CD14-positive monocyte (primary cell): ENCODE data around the gene SRP9. TPM values are rescaled to one million over a fixed set of nuclear protein-coding genes. Genes with fewer than 3 reads are reported as not detected.

Experiments
- DNase-seq, 3 donors: peaks; one replicate each; pipeline ENCODE4 v3.0.0-alpha.2; 2011 to 2022
- H2AFZ ChIP-seq: 2 replicates; pipeline ENCODE4 v1.6.0; 2012; ENCODE audit warnings: mild to moderate bottlenecking, low read depth, low read length, inconsistent platforms; ENCODE audit not compliant: insufficient read depth, poor library complexity, severe bottlenecking
- H3K27ac ChIP-seq, 2 donors: 1 replicate in 1 of 2; 2 replicates in 1 of 2; pipeline ENCODE4 v1.5.1; 2012 to 2013; ENCODE audit warnings: low read length in 2 of 2, control low read depth in 1 of 2, inconsistent platforms in 1 of 2, low read depth in 1 of 2, mild to moderate bottlenecking in 1 of 2
- H3K27me3 ChIP-seq, 2 donors: one replicate each; pipeline versions ENCODE4 v1.6.0 to v1.6.1; 2011 to 2013; ENCODE audit warnings: low read length in 2 of 2; ENCODE audit not compliant: control insufficient read depth in 2 of 2, insufficient read depth in 2 of 2
- H3K36me3 ChIP-seq, 2 donors: replicated peaks in 1 of 2; 1 replicate in 1 of 2; 2 replicates in 1 of 2; pipeline versions ENCODE4 v1.5.1 to v1.6.1; 2012 to 2013; ENCODE audit warnings: low read length in 2 of 2, control low read depth in 1 of 2, inconsistent platforms in 1 of 2, mild to moderate bottlenecking in 1 of 2; ENCODE audit not compliant: insufficient read depth in 2 of 2, control insufficient read depth in 1 of 2
- H3K4me1 ChIP-seq, 2 donors: 1 replicate in 1 of 2; 2 replicates in 1 of 2; pipeline versions ENCODE4 v1.5.1 to v1.6.1; 2012 to 2013; ENCODE audit warnings: low read length in 2 of 2, control low read depth in 1 of 2, inconsistent platforms in 1 of 2, mild to moderate bottlenecking in 1 of 2, moderate library complexity in 1 of 2; ENCODE audit not compliant: insufficient read depth in 2 of 2, control insufficient read depth in 1 of 2
- H3K4me2 ChIP-seq: replicated peaks from 2 replicates; pipeline ENCODE3; 2012; ENCODE audit warnings: low read length, moderate library complexity, mild to moderate bottlenecking; ENCODE audit not compliant: poor library complexity, severe bottlenecking; ENCODE audit errors: extremely low read depth
- H3K4me3 ChIP-seq, 3 experiments: fragments of 200-600 bp in 1 of 3; sonication (generic) in 1 of 3; replicated peaks in 1 of 3; 1 replicate in 2 of 3; 2 replicates in 1 of 3; pipeline ENCODE4 v1.5.1; 2011 to 2013; ENCODE audit warnings: low read length in 3 of 3, mild to moderate bottlenecking in 3 of 3, control low read depth in 2 of 3, low read depth in 2 of 3, inconsistent platforms in 1 of 3, moderate library complexity in 1 of 3
- H3K79me2 ChIP-seq: 2 replicates; pipeline ENCODE4 v1.6.0; 2012; ENCODE audit warnings: mild to moderate bottlenecking, control low read depth, inconsistent platforms, low read length, moderate library complexity; ENCODE audit not compliant: insufficient read depth
- H3K9ac ChIP-seq: 2 replicates; pipeline ENCODE4 v1.6.0; 2017; ENCODE audit warnings: low read length, mild to moderate bottlenecking; ENCODE audit not compliant: insufficient read depth, poor library complexity, severe bottlenecking
- H3K9me3 ChIP-seq, 2 donors: replicated peaks in 1 of 2; 1 replicate in 1 of 2; 2 replicates in 1 of 2; pipeline versions ENCODE4 v1.5.1 to v1.6.1; 2012 to 2013; ENCODE audit warnings: low read length in 2 of 2, control low read depth in 1 of 2; ENCODE audit not compliant: control insufficient read depth in 1 of 2, insufficient read depth in 1 of 2
- H4K20me1 ChIP-seq: 2 replicates; pipeline ENCODE4 v1.6.0; 2012; ENCODE audit warnings: mild to moderate bottlenecking, low read length, control low read depth, moderate library complexity; ENCODE audit not compliant: insufficient read depth
- H3K27ac Mint-ChIP-seq, 7 donors: one replicate each; pipeline ENCODE4 v1.8.0; 2020; ENCODE audit warnings: mild to moderate bottlenecking in 7 of 7, mixed read lengths in 7 of 7, moderate library complexity in 6 of 7, inconsistent platforms in 2 of 7
- H3K27me3 Mint-ChIP-seq, 3 donors: one replicate each; pipeline ENCODE4 v1.8.0; 2021 to 2022; ENCODE audit warnings: low read depth in 3 of 3, mild to moderate bottlenecking in 3 of 3, mixed read lengths in 3 of 3, moderate library complexity in 3 of 3, inconsistent platforms in 1 of 3
- H3K36me3 Mint-ChIP-seq, 2 donors: one replicate each; pipeline ENCODE4 v1.8.0; 2020; ENCODE audit warnings: mixed read lengths in 2 of 2, inconsistent platforms in 1 of 2, mild to moderate bottlenecking in 1 of 2
- H3K4me1 Mint-ChIP-seq: one replicate; pipeline ENCODE4 v1.8.0; 2020; ENCODE audit warnings: mild to moderate bottlenecking, mixed read lengths
- H3K4me3 Mint-ChIP-seq, 2 donors: one replicate each; pipeline ENCODE4 v1.8.0; 2020; ENCODE audit warnings: mild to moderate bottlenecking in 2 of 2, mixed read lengths in 2 of 2, moderate library complexity in 1 of 2
- H3K9me3 Mint-ChIP-seq, 7 donors: one replicate each; pipeline ENCODE4 v1.8.0; 2020 to 2022; ENCODE audit warnings: mixed read lengths in 7 of 7, mild to moderate bottlenecking in 6 of 7, moderate library complexity in 6 of 7, inconsistent platforms in 2 of 7
- WGBS: methylation state at CpG from one replicate; pipeline ENCODE4 v1.1.5; 2013; ENCODE audit warnings: missing lambda C conversion rate; ENCODE audit not compliant: insufficient coverage; 5-methylcytosine and 5-hydroxymethylcytosine counted together
- intact Hi-C, 2 donors: fragments of 100-400 bp; cut with micrococcal nuclease; formaldehyde crosslinking; loops; one replicate each; pipeline versions ENCODE4 v1.15.0 to v1.15.1; 2023
- polyA plus RNA-seq, 3 donors: library from polyadenylated mRNA; depleted of rRNA in 1 of 3; unstranded in 2 of 3; stranded (reverse) in 1 of 3; fragments of 300-500 nt in 2 of 3; fragments of >200 nt in 1 of 3; fragmentation: Illumina TruSeq in 2 of 3; gene quantifications; 1 replicate in 2 of 3; 2 replicates in 1 of 3; pipeline ENCODE4 v1.2.3, GENCODE V29; 2012 to 2021
- TF ChIP-seq, protein P1 (sequence below): fragments of 200-600 bp; IDR thresholded peaks from one replicate; pipeline ENCODE4 v1.8.0; 2022; ENCODE audit warnings: antibody characterized with exemption, mild to moderate bottlenecking

SRP9 gene
- polyA plus RNA-seq, 3 donors, result 89.5 to 329 (median 281) TPM

DNA sequence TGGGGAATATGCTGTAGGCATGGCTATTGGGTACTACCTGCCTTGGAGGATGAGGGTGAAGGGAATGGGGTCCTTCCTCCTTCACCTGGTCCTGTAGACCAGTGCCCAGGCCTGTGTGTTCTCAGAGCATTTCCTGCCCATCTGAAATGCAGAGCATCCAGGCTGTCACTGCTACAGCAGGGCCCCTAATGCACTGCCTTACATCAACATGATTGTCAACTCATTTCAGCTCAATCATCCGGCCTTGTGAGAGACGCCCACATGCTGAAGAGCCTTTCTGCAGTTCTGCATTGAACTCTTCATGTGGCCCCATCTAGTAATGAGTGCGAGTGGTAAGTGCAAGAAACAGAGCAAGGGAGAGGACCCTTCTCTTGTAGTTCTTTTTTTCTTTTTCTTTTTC, 39.8 kb upstream of the SRP9 start:
- Histone ChIP-seq H4K20me1 (no peaks in the 10 kb centered on the region), H3K79me2 (no peaks in the 10 kb centered on the region), H3K9me3 (no peaks in the 10 kb centered on the region), H3K27me3 (no peaks in the 10 kb centered on the region), H3K9ac (no peak overlapping the region), H3K4me1 (no peaks in the 10 kb centered on the region), H3K36me3 (no peaks in the 10 kb centered on the region), H3K4me3 (no peak overlapping the region), H3K27ac (no peak overlapping the region), H3K4me2 (no peak overlapping the region), H2AFZ (no peak overlapping the region)
- H3K27ac Mint-ChIP-seq, result peak overlapping the region in 1 of 7 donors; percentile 20
- intact Hi-C loops, result no loop called here
- H3K4me1 Mint-ChIP-seq, result peaks cover 8% of the 10 kb centered on the region
- peaks cover 0 to 4% (median 3%) of the 10 kb centered on the region in 3 donors for H3K27me3 Mint-ChIP-seq
- no peak overlapping the region for H3K4me3 Mint-ChIP-seq
- DNase-seq, result no peak
- H3K9me3 Mint-ChIP-seq, result no peaks in the 10 kb centered on the region
- no peaks in the 10 kb centered on the region for H3K36me3 Mint-ChIP-seq
- WGBS, result no CpG with 5 or more reads among the region's 3 CpGs
- TF ChIP-seq, protein P1, sequence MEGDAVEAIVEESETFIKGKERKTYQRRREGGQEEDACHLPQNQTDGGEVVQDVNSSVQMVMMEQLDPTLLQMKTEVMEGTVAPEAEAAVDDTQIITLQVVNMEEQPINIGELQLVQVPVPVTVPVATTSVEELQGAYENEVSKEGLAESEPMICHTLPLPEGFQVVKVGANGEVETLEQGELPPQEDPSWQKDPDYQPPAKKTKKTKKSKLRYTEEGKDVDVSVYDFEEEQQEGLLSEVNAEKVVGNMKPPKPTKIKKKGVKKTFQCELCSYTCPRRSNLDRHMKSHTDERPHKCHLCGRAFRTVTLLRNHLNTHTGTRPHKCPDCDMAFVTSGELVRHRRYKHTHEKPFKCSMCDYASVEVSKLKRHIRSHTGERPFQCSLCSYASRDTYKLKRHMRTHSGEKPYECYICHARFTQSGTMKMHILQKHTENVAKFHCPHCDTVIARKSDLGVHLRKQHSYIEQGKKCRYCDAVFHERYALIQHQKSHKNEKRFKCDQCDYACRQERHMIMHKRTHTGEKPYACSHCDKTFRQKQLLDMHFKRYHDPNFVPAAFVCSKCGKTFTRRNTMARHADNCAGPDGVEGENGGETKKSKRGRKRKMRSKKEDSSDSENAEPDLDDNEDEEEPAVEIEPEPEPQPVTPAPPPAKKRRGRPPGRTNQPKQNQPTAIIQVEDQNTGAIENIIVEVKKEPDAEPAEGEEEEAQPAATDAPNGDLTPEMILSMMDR, result no peak

- no peak overlapping the region for H3K27ac Mint-ChIP-seq
- WGBS, result 100% methylated on average over 1 of the region's 2 CpGs
Measured at GRCh38 chr1:225738763-225739162, 38.9 kb upstream of the SRP9 start.

More at GRCh38 chr1:225738763-225739162, 38.9 kb upstream of the SRP9 start:
- Histone ChIP-seq H3K27me3 (no peaks in the 10 kb centered on the region), H3K4me3 (no peak overlapping the region), H3K27ac (no peak overlapping the region), H2AFZ (no peak overlapping the region), H3K9me3 (no peaks in the 10 kb centered on the region), H4K20me1 (no peaks in the 10 kb centered on the region), H3K4me2 (no peak overlapping the region), H3K79me2 (no peaks in the 10 kb centered on the region), H3K36me3 (no peaks in the 10 kb centered on the region), H3K4me1 (no peaks in the 10 kb centered on the region), H3K9ac (no peak overlapping the region)
- Mint-ChIP-seq H3K4me3 (no peak overlapping the region), H3K27me3 (peaks cover 0 to 3% (median 2%) of the 10 kb centered on the region in 3 donors), H3K4me1 (peaks cover 8% of the 10 kb centered on the region), H3K9me3 (peaks cover 0 to 4% (median 3%) of the 10 kb centered on the region in 7 donors), H3K36me3 (no peaks in the 10 kb centered on the region)
- no peak for DNase-seq
- TF ChIP-seq, protein P1, result no peak
- intact Hi-C loops, result no loop called here
